Psoas muscle (tissue), 8 donors: ENCODE measurements around the gene ARID4B. TPM values are rescaled to one million over a fixed set of nuclear protein-coding genes. Genes with fewer than 3 reads are reported as not detected.
A peak's percentile ranks its signal among the peaks of the same experiment; 100 is the strongest.
"Not testable (repeated sequence)": the region's sequence is repeated elsewhere in the genome, so short reads cannot be mapped to it uniquely, and the experiment has no call there.

ENCODE experiments used
- ATAC-seq, 4 donors: fragments of 200-7000 bp; cut with Tn5 transposase; one replicate each; pipeline ENCODE4 v1.9.1; 2020; ENCODE audit warnings: moderate library complexity in 3 of 4, mild to moderate bottlenecking in 2 of 4
- DNase-seq, 2 donors: peaks; one replicate each; pipeline ENCODE4 v3.0.0-alpha.2; 2020
- H3K27ac ChIP-seq: fragments of 200-600 bp; one replicate; pipeline ENCODE4 v1.8.0; 2022
- H3K27me3 ChIP-seq, 3 donors: fragments of 200-600 bp in 1 of 3; one replicate each; pipeline versions ENCODE4 v1.6.1 to v1.8.0; 2013 to 2022; ENCODE audit warnings: low read length in 2 of 3, mild to moderate bottlenecking in 2 of 3, moderate library complexity in 1 of 3; ENCODE audit not compliant: insufficient read depth in 3 of 3
- H3K36me3 ChIP-seq, 2 donors: fragments of 200-600 bp in 1 of 2; one replicate each; pipeline versions ENCODE4 v1.6.1 to v1.8.0; 2013 to 2022; ENCODE audit warnings: low read depth in 1 of 2, mild to moderate bottlenecking in 1 of 2, moderate library complexity in 1 of 2; ENCODE audit not compliant: insufficient read depth in 1 of 2
- H3K4me1 ChIP-seq: fragments of 200-600 bp; one replicate; pipeline ENCODE4 v1.8.0; 2022
- H3K4me3 ChIP-seq: fragments of 200-600 bp; one replicate; pipeline ENCODE4 v1.8.0; 2022; ENCODE audit warnings: mild to moderate bottlenecking
- H3K9me3 ChIP-seq: fragments of 200-600 bp; one replicate; pipeline ENCODE4 v1.8.0; 2022
- CTCF ChIP-seq: fragments of 200-600 bp; IDR thresholded peaks from one replicate; pipeline ENCODE4 v1.8.0; 2022; ENCODE audit warnings: antibody characterized with exemption
- WGBS, 3 donors: extraction: QIAGEN DNeasy Blood & Tissue Kit; methylation state at CpG; one replicate each; pipeline versions ENCODE4 v1.1.6 to v1.1.7; 2013; 5-methylcytosine and 5-hydroxymethylcytosine counted together
- intact Hi-C, 2 donors: fragments of 100-400 bp; cut with DNase I; formaldehyde crosslinking; loops; one replicate each; pipeline versions ENCODE4 v1.11.0 to v1.14.2; 2022
- polyA plus RNA-seq, 3 donors: library from polyadenylated mRNA; stranded (reverse); fragments of 200-250 nt; gene quantifications; one replicate each; pipeline ENCODE4 v1.2.3, GENCODE V29; 2013
- total RNA-seq, 4 donors: library from RNA; stranded (reverse); fragmentation: NEBNext Ultra II Directional in 2 of 4; extraction: Animal tissue kit (Norgen Biotek cat#: 25700) in 2 of 4; gene quantifications; one replicate each; pipeline versions ENCODE4 v1.2.1 to v1.2.4, GENCODE V29; 2021 to 2023
- donor health status: healthy with polysubstance abuse.
- donor health status: DM: no; HTN: no; CAD: no; lungs with moderate emphysema.
- donor health status: Bipolar disorder and iron deficiency.
- donor health status: healthy.
- donor health status: DM: yes; HTN: yes; CAD: no.
- donor health status: DM: no; HTN: no; CAD: no.
- donor health status: DM: no; HTN: no; CAD: no.
- donor health status: DM: yes; HTN: yes; CAD: no.

Gene ARID4B
- total and polyA plus RNA-seq, 7 donors = 2.9 to 16.0 (median 13.7) TPM

DNA sequence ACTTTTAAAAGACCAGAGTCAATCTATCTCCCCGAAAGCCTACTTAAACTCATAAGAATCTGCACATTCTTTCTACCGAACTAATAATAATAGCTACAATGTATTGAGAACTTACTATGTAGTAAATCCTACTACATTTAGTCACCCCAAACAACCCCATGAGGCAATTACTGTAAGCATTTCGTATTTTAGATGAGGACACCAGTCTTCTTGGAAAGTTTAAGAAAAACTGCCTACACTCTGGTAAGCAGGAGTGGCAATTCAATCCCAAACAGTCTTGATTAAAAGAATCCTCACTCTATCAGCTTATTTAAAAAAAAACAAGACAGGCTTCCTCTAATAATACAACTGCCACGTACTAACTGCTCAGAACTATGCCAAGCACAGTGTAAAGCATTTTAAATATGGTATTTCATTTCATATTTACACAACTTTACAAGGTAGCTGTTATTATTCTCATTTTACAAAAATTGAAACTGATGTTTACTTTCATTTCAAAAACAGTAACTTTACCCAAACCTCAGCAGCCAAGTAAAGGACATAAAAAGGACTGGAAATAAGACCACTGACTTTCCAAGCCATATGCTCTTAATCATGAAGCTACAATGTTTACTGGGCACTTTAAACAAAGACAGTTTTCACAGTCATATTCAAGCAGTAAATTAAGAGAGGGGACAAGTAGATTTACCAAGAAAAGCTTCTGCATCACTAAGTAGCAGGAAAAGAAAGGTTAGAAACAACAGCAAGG is 13.9 kb downstream of the ARID4B start:
- Histone ChIP-seq H3K27ac (no peak overlapping the region), H3K4me1 (peaks cover 22% of the 10 kb centered on the region), H3K36me3 (no peaks in the 10 kb centered on the region), H3K27me3 (no peaks in the 10 kb centered on the region), H3K4me3 (no peak overlapping the region), H3K9me3 (no peaks in the 10 kb centered on the region)
- intact Hi-C loops = no loop called here
- DNase-seq (no peak), ATAC-seq (peak in 1 of 4 donors; percentile 30)
- WGBS, 3 donors = 47 to 58% (median 49%) methylated on average over 4 of the region's 4 CpGs
- TF ChIP-seq CTCF = no peak

DNA sequence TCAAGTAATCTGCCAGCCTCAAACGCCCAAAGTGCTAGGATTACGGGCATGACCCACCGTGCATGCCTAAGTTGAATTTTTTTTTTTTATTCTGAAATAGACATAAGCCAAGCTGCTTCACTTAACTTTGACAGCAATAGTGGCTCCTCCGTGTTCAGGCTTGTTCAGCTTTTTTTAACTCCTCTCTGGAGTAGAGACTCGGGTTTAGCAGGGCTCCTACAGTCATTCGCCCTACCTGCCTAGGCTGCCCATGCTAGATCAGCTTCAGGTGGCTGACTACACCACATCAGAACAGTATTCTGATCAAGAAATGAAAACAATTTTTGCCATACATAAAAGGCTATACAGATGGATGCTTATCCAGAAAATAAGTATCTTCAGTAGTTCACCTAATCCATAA is 14.7 kb downstream of the ARID4B start:
- Histone ChIP-seq H3K9me3 (no peaks in the 10 kb centered on the region), H3K27me3 (no peaks in the 10 kb centered on the region), H3K27ac (no peak overlapping the region), H3K4me1 (peaks cover 22% of the 10 kb centered on the region), H3K36me3 (no peaks in the 10 kb centered on the region), H3K4me3 (no peak overlapping the region)
- WGBS, 3 donors = 46 to 59% (median 49%) methylated on average over 6 of the region's 6 CpGs
- peak in 1 of 4 donors; percentile 43 for ATAC-seq
- no peak for DNase-seq
- TF ChIP-seq CTCF = no peak
- intact Hi-C loops = no loop called here

- intact Hi-C loops, H3K27me3 ChIP-seq, H3K9me3 ChIP-seq, H3K4me3 ChIP-seq, DNase-seq, H3K27ac ChIP-seq, H3K36me3 ChIP-seq, ATAC-seq: not testable (repeated sequence)
- WGBS, 3 donors = 94 to 98% methylated on average over 9 to 27 of the region's 32 CpGs; no CpG with 5 or more reads in 1 of the 3 donors
- H3K4me1 ChIP-seq = peaks cover 41% of the 10 kb centered on the region
Observed at GRCh38 chr1:235309206-235309605, 18.8 kb downstream of the ARID4B start.

GRCh38 chr1:235307158-235308124 is 20.5 kb downstream of the ARID4B start:
- no peak overlapping the region for H3K4me3 ChIP-seq
- intact Hi-C loops = no loop called here
- TF ChIP-seq CTCF = no peak
- no peak for DNase-seq
- peak; percentile 60 to 90 (median 74) for ATAC-seq
- H3K27me3 ChIP-seq = no peaks in the 10 kb centered on the region
- peaks cover 27% of the 10 kb centered on the region for H3K4me1 ChIP-seq
- H3K9me3 ChIP-seq = no peaks in the 10 kb centered on the region
- H3K36me3 ChIP-seq = no peaks in the 10 kb centered on the region
- WGBS, 3 donors = 63 to 67% (median 63%) methylated on average over 7 of the region's 7 CpGs
- H3K27ac ChIP-seq = no peak overlapping the region
